Keratinocyte (primary cell): Measurements from ENCODE around the gene TTC14. TPM values are rescaled to one million over a fixed set of nuclear protein-coding genes. Genes with fewer than 3 reads are reported as not detected.

Source experiments
- DNase-seq: peaks from one replicate; pipeline ENCODE4 v3.0.0-alpha.2; 2011; ENCODE audit warnings: low read depth, missing footprints, low spot score
- FAIRE-seq: peaks from 2 replicates; lab custom pipeline; 2011; peaks lifted over from hg19 to GRCh38; lab: Jason Lieb, UNC
- H2AFZ ChIP-seq: 2 replicates; pipeline ENCODE4 v1.6.0; 2012; ENCODE audit warnings: low read length, control low read depth, inconsistent platforms; ENCODE audit not compliant: control insufficient read depth
- H3K27ac ChIP-seq: 2 replicates; pipeline ENCODE4 v1.5.1; 2011; ENCODE audit warnings: low read length; ENCODE audit not compliant: control insufficient read depth, insufficient read depth
- H3K27me3 ChIP-seq: 3 replicates; pipeline ENCODE4 v1.6.0; 2011; ENCODE audit warnings: low read length; ENCODE audit not compliant: control insufficient read depth, insufficient read depth; ENCODE audit errors: extremely low read depth
- H3K36me3 ChIP-seq, 2 experiments: 2 replicates in 1 of 2; 3 replicates in 1 of 2; pipeline ENCODE4 v1.5.1; 2011; ENCODE audit warnings: low read length in 2 of 2, mild to moderate bottlenecking in 1 of 2; ENCODE audit not compliant: control insufficient read depth in 2 of 2, insufficient read depth in 2 of 2; ENCODE audit errors: extremely low read depth in 1 of 2
- H3K4me1 ChIP-seq: 3 replicates; pipeline ENCODE4 v1.5.1; 2011; ENCODE audit warnings: low read length; ENCODE audit not compliant: control insufficient read depth, insufficient read depth; ENCODE audit errors: extremely low read depth
- H3K4me2 ChIP-seq: 3 replicates; pipeline ENCODE4 v1.6.0; 2011; ENCODE audit warnings: low read depth, low read length; ENCODE audit not compliant: control insufficient read depth, insufficient read depth; ENCODE audit errors: extremely low read depth
- H3K4me3 ChIP-seq, 3 experiments: fragments of 200-600 bp in 1 of 3; sonication (generic) in 1 of 3; 2 replicates in 2 of 3; 3 replicates in 1 of 3; pipeline ENCODE4 v1.5.1; 2011 to 2016; ENCODE audit warnings: low read length in 3 of 3, mild to moderate bottlenecking in 3 of 3, control low read depth in 2 of 3, inconsistent platforms in 1 of 3, low read depth in 1 of 3, mixed read lengths in 1 of 3, mixed run types in 1 of 3, moderate library complexity in 1 of 3; ENCODE audit not compliant: control insufficient read depth in 2 of 3, insufficient read depth in 2 of 3; ENCODE audit errors: extremely low read depth in 1 of 3
- H3K79me2 ChIP-seq: 2 replicates; pipeline ENCODE4 v1.6.0; 2012; ENCODE audit warnings: low read length; ENCODE audit not compliant: control insufficient read depth, insufficient read depth
- H3K9ac ChIP-seq: 3 replicates; pipeline ENCODE4 v1.6.0; 2011; ENCODE audit warnings: low read length; ENCODE audit not compliant: control insufficient read depth, insufficient read depth; ENCODE audit errors: extremely low read depth
- H3K9me1 ChIP-seq: 3 replicates; pipeline ENCODE4 v1.6.0; 2011; ENCODE audit warnings: low read length; ENCODE audit not compliant: control insufficient read depth, insufficient read depth; ENCODE audit errors: extremely low read depth
- H3K9me3 ChIP-seq: 2 replicates; pipeline ENCODE4 v1.5.1; 2012; ENCODE audit warnings: low read depth, low read length; ENCODE audit not compliant: control insufficient read depth
- H4K20me1 ChIP-seq: 3 replicates; pipeline ENCODE4 v1.6.0; 2011; ENCODE audit warnings: low read length; ENCODE audit not compliant: control insufficient read depth, insufficient read depth; ENCODE audit errors: extremely low read depth
- EZH2 ChIP-seq: IDR thresholded peaks from one replicate; pipeline ENCODE4 v1.6.1; 2012; ENCODE audit warnings: inconsistent platforms, mild to moderate bottlenecking, low read length, moderate library complexity
- dilution Hi-C: fragments of 300-500 bp; cut with MboI; formaldehyde crosslinking; loops from one replicate; pipeline ENCODE4 v1.7.0; 2020; ENCODE audit warnings: low sequenced_read_pairs; ENCODE audit not compliant: extremely low pct_ligation_motif_present
- polyA plus RNA-seq, 5 experiments: library from polyadenylated mRNA; depleted of rRNA in 3 of 5; stranded (reverse) in 3 of 5; stranded (forward) in 1 of 5; unstranded in 1 of 5; fragments of >200 nt; gene quantifications; 1 replicate in 1 of 5; 2 replicates in 3 of 5; 3 replicates in 1 of 5; pipeline versions ENCODE4 v1.2.1 to v1.2.3, GENCODE V29; 2011 to 2012; ENCODE audit warnings: missing spikeins in 2 of 5, low read depth in 1 of 5, low replicate concordance in 1 of 5
- TF ChIP-seq, protein P1 (sequence below), 3 experiments: IDR thresholded peaks in 1 of 3; conservative IDR thresholded peaks in 1 of 3; optimal IDR thresholded peaks in 1 of 3; 2 replicates in 2 of 3; 3 replicates in 1 of 3; pipeline versions ENCODE3 to v1.5.1; 2011; ENCODE audit warnings: low read length in 3 of 3, mild to moderate bottlenecking in 3 of 3, moderate library complexity in 2 of 3, control low read depth in 1 of 3, inconsistent platforms in 1 of 3; ENCODE audit not compliant: insufficient read depth in 2 of 3; ENCODE audit errors: extremely low read depth in 1 of 3

The TTC14 gene
- polyA plus RNA-seq, 1 donor (not counting 4 experiments of a cell fraction or from before 2014, with no cell fraction given) = 30.5 TPM

DNA sequence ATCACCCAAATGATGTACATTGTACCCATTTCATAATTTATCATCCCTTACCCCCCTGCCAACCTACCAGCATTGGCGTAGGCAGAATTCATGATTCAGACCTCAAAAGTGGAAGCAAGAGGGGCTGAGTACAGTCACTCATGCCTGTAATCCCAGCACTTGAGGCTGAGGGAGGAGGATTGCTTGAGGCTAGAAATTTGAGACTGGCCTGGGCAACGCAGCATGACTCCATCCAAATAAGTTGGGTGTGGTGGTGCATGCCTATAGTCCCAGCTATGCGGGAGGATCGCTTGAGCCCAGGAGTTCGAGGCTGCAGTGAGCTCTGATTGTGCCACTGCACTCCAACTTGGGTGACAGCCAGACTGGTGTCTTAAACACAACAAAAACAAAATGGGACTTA lies 10.4 kb downstream of the TTC14 start:
- Histone ChIP-seq H3K9me3 (no peaks in the 10 kb centered on the region), H3K4me3 (no peak overlapping the region), H3K79me2 (no peaks in the 10 kb centered on the region), H3K9me1 (no peaks in the 10 kb centered on the region), H3K9ac (no peak overlapping the region), H3K4me2 (no peak overlapping the region), H3K36me3 (peaks cover 13 to 14% of the 10 kb centered on the region in 2 experiments), H3K27ac (no peak overlapping the region), H4K20me1 (no peaks in the 10 kb centered on the region), H3K4me1 (no peaks in the 10 kb centered on the region), H3K27me3 (no peaks in the 10 kb centered on the region), H2AFZ (no peak overlapping the region)
- dilution Hi-C loops = no loop called here
- TF ChIP-seq, protein P1, sequence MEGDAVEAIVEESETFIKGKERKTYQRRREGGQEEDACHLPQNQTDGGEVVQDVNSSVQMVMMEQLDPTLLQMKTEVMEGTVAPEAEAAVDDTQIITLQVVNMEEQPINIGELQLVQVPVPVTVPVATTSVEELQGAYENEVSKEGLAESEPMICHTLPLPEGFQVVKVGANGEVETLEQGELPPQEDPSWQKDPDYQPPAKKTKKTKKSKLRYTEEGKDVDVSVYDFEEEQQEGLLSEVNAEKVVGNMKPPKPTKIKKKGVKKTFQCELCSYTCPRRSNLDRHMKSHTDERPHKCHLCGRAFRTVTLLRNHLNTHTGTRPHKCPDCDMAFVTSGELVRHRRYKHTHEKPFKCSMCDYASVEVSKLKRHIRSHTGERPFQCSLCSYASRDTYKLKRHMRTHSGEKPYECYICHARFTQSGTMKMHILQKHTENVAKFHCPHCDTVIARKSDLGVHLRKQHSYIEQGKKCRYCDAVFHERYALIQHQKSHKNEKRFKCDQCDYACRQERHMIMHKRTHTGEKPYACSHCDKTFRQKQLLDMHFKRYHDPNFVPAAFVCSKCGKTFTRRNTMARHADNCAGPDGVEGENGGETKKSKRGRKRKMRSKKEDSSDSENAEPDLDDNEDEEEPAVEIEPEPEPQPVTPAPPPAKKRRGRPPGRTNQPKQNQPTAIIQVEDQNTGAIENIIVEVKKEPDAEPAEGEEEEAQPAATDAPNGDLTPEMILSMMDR (optimal IDR thresholded peaks at IDR 0.05 in 1 of 3, IDR thresholded peaks at IDR 0.05 in 1 of 3, conservative IDR thresholded peaks at IDR 0.05 in 1 of 3; ENCODE audit: extremely low read depth in 1 of 3, insufficient read depth in 2 of 3, low read length in 3 of 3) = no peak
- TF ChIP-seq EZH2 = no peak
- FAIRE-seq = no peak
- no peak for DNase-seq

DNA sequence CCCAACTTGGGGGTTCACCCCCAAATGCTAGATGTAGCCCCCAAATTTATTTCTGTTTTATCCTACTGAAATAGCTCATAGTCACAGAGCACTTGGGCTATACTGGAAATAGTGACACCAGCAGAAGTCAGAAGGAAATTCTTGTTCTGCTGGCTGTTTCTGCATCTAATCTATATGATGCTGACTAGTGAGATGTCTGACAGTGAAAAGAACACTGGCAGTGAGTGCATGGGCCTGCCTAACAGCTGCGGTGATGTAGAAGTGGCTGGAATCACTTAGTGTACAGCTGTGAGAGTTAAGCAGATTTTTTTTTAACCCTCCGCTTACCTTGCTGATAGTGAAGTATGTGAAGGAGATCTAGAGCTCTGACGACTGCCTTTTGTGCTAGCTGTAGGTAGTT lies 14.0 kb downstream of the TTC14 start:
- Histone ChIP-seq H3K79me2 (no peaks in the 10 kb centered on the region), H2AFZ (no peak overlapping the region), H3K27ac (no peak overlapping the region), H3K4me2 (no peak overlapping the region), H3K4me1 (no peaks in the 10 kb centered on the region), H3K27me3 (no peaks in the 10 kb centered on the region), H4K20me1 (no peaks in the 10 kb centered on the region), H3K4me3 (no peak overlapping the region), H3K9me1 (no peaks in the 10 kb centered on the region), H3K36me3 (peaks cover 10 to 14% of the 10 kb centered on the region in 2 experiments), H3K9me3 (no peaks in the 10 kb centered on the region), H3K9ac (no peak overlapping the region)
- no peak for FAIRE-seq
- DNase-seq = no peak
- dilution Hi-C loops = no loop called here
- no peak for TF ChIP-seq EZH2
- TF ChIP-seq, protein P1 (optimal IDR thresholded peaks at IDR 0.05 in 1 of 3, IDR thresholded peaks at IDR 0.05 in 1 of 3, conservative IDR thresholded peaks at IDR 0.05 in 1 of 3; ENCODE audit: extremely low read depth in 1 of 3, insufficient read depth in 2 of 3, low read length in 3 of 3) = no peak
